ENCODE results near the gene CHPF2.
A peak's percentile ranks its signal among the peaks of the same experiment; 100 is the strongest.

CHPF2 gene

DNA sequence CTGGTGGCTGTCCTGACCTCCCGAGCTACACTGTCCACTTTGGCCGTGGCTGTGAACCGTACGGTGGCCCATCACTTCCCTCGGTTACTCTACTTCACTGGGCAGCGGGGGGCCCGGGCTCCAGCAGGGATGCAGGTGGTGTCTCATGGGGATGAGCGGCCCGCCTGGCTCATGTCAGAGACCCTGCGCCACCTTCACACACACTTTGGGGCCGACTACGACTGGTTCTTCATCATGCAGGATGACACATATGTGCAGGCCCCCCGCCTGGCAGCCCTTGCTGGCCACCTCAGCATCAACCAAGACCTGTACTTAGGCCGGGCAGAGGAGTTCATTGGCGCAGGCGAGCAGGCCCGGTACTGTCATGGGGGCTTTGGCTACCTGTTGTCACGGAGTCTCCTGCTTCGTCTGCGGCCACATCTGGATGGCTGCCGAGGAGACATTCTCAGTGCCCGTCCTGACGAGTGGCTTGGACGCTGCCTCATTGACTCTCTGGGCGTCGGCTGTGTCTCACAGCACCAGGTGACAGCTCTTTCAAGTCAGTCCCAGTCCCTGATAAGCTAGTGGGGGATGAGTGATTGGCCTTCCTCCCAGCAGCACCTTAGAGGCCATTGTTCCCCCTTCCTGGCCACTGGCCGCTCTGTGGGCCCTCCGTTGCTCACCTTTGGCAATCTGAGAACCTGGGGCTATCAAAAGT, 3.0 kb downstream of the CHPF2 start:
- DNase-seq, result no peak

DNA sequence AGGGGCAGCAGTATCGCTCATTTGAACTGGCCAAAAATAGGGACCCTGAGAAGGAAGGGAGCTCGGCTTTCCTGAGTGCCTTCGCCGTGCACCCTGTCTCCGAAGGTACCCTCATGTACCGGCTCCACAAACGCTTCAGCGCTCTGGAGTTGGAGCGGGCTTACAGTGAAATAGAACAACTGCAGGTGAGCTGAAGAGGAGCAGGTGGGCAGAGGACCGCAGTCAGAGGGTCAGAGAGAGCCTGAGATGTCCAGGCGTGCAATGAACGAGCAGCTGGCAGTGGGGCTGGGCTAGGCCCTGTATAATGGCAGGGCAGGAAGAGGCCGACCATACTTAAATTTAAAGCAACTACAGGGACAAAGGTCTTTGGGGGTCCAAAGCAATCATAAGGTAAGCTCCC, 4.1 kb downstream of the CHPF2 start:
- DNase-seq, result no peak

DNA sequence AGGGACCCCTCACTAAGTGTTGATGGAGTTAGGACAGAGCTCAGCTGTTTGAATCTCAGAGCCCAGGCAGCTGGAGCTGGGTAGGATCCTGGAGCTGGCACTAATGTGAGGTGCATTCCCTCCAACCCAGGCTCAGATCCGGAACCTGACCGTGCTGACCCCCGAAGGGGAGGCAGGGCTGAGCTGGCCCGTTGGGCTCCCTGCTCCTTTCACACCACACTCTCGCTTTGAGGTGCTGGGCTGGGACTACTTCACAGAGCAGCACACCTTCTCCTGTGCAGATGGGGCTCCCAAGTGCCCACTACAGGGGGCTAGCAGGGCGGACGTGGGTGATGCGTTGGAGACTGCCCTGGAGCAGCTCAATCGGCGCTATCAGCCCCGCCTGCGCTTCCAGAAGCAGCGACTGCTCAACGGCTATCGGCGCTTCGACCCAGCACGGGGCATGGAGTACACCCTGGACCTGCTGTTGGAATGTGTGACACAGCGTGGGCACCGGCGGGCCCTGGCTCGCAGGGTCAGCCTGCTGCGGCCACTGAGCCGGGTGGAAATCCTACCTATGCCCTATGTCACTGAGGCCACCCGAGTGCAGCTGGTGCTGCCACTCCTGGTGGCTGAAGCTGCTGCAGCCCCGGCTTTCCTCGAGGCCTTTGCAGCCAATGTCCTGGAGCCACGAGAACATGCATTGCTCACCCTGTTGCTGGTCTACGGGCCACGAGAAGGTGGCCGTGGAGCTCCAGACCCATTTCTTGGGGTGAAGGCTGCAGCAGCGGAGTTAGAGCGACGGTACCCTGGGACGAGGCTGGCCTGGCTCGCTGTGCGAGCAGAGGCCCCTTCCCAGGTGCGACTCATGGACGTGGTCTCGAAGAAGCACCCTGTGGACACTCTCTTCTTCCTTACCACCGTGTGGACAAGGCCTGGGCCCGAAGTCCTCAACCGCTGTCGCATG, 5.2 kb downstream of the CHPF2 start:
- no peak for DNase-seq

DNA sequence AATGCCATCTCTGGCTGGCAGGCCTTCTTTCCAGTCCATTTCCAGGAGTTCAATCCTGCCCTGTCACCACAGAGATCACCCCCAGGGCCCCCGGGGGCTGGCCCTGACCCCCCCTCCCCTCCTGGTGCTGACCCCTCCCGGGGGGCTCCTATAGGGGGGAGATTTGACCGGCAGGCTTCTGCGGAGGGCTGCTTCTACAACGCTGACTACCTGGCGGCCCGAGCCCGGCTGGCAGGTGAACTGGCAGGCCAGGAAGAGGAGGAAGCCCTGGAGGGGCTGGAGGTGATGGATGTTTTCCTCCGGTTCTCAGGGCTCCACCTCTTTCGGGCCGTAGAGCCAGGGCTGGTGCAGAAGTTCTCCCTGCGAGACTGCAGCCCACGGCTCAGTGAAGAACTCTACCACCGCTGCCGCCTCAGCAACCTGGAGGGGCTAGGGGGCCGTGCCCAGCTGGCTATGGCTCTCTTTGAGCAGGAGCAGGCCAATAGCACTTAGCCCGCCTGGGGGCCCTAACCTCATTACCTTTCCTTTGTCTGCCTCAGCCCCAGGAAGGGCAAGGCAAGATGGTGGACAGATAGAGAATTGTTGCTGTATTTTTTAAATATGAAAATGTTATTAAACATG, 6.0 kb downstream of the CHPF2 start:
- DNase-seq, result no peak

DNA sequence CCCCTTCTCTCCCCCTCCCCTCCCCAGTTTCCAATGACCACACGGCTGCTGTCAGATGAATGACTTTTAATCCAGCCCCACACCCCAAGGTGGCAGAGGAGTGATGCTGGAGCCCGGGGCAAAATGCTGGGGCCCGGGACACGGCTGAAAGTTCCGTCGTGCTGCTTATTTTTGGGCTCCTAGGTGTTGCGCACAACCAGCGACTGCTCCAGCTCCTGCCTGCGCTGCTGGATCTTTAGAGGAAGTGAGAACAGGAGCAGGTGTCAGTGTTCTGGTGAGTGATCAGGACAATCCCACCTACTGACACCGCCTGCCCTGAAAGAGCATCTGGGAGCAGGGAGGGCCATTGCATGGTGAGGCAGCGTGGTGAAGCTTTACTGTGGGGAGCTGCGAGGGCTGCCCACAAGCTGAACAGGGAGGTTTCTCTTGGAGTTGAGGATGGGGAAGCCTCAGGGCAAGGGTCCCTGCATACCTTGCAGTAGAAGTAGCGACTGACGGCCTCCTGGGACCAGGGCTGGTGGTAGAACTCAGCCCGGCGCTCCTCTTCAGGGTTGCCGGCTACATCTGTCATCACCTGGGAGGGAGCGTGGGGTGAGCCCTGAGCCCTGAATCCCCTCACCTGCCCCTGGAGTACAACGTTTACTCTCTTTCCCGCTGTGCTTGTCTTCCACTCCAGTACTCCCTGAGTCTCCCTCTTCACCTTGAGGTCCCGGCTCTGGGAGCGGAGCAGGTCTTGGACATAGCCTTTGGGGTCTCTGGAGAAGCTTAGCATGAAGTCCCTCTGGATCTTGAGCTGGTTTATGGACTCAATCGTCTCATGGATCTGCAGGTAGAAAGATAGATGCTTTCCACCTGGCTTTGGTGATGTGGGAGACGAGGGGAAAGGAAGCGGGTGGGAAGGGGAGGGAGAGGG, 6.9 kb downstream of the CHPF2 start:
- DNase-seq, result no peak

DNA sequence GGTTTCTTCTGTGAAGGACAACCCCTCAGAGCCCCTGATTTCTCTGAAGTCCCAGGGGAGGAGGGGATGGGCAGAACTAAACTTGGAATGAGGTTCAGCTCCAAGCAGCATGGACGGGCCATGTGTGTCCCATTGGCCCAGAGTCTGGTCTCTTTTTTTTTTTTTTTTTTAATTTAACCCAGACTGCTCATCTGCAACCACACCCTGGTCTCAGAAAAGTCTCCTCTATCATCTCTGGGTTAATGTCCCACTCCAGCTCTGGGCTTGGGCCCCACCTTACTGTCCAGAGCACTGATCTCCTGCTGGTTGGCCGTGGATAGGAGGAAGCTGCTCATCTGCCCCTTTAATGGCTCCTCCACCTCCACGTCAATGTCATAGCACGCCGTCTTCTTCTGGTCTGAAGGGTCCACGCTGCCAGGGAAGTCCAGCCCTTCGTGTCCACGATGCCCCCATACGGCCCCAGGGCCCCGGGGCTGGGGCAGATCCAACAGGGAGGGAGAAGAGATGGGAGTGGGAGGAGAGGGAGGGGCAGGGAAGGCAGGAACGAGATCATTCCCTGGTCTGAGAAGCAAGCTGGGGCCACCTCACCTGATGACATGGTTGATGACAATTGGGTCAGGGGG, 7.7 kb downstream of the CHPF2 start:
- DNase-seq, result no peak

DNA sequence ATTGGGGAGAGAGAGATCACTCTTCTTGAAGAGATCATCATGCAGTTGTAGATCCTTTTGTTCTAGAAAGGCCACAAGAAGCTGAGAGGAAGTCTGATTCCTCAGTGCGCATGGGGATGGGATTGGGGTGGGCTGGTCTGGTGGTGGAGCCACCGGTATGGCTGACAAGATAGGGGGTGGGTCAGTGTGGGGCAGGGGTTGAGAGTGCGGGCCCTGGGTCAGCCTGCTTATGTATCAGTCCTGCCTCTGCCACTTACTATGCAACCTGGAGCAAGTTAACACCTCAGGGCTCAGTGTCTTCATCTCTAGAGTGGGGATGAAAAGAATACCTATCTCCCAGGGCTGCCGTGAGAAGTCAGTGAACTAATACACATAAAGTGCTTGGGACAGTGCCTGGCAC, 8.3 kb downstream of the CHPF2 start:
- DNase-seq, result no peak

DNA sequence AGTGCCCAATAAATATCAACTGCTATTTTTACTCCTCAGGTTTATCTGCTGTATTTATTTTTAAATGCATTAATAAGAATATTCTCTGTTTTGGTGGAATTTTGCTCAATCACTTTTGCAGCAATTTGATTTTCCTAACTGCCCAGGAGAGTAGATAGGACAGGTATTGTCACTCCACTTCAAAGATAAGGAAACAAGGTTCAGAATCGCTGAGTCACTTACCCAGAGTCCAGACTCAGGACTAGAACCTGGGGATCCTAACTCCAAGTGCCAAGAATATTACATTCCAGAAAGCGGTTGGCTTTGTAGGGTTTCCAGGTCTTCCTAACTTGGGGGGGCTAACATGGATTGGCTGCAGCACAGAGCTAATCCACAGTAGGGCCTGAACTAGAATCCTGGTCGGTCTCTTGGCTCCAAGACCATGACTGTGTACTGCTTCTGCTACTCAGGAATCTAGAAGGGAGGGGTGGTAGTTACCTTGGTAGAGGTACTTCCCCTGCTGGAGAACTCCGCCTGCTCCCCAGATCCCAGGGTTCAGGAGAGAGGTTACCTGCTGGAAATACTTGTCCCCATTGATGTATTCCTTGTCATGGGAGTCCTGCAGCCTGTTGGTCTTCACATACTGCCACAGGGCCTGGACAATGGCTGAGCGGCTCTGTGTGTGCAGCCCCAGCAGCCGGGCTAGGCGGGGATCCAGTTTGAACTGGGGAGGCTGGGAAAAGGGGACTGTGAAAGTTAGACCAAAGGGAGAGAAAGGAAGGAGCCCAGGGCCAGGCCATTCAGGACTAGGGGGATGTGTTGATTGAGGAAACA, 8.9 kb downstream of the CHPF2 start:
- DNase-seq, result no peak

DNA sequence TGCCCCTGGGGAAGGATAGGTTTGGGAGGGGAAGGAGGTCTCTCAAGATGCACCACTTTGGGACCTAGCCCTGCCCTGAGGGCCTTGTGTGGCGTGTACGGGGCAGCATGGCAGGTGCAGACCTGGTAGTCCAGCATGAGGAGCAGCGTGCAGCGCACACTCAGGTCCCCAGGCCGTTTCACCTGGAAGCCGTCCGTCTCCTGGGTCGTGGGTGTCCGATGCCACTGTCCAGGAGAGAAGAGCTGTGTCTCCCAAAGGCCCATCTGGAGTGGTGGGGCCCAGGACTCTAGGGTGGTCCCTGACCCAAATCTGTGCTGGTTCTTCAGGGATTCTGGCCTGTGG, 9.4 kb downstream of the CHPF2 start:
- DNase-seq, result no peak

DNA sequence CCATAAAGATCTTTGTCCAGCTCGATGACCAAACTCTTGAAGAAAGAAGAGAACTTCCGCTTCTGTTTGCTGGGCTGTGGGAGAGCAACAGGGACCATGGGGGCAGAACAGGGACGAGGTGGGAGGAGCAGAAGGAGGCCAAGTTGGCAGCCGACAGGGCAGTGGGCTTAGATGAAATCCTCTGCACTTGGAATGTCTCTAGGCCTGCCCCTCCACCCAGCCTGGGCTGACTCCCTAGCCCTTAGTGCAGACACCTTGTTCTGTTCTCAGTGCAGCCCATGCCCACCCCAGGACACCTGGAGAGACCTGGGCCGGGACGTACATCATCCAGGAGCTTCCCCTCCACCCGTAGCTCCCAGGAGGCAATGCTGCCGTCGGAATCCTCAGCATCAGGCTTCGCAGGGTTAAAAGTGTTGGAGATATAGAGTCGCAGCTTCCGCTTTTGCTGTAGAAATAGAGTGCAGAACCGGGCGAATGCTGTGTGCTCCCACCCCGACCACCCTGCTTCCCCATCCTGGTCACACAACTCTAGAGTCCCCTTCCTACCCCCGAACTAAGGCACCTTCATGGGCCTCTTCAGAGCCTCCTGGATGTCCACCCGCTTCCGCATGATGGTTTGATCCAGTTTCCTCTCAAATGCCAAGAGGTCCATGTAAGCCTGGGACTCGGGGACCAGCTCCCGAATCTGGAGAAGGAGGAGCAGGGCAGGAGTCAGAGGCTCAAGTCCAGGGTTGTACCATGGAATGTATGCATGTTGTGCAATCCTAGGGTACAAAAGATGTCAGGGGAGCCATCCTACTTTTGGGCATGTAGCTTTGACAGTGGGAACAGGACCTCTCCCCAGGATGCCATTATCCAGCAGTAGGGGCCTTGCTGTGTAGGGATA, 10.1 kb downstream of the CHPF2 start:
- no peak for DNase-seq

DNA sequence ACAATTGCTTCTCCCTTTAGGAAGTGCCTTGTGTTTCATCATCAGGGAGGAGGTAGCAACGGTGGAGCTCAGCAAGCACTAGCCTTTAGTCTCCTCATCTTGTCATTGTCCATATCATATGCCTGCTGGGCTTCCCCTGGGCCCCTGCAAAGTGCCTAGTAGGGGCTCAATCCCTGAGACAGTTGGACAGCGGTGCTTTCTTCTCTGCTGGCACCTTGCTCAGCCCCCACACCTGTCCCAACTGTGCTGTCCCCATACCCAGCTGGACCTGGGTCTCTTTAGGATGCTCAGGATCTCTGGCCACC, 10.7 kb downstream of the CHPF2 start:
- no peak for DNase-seq

DNA sequence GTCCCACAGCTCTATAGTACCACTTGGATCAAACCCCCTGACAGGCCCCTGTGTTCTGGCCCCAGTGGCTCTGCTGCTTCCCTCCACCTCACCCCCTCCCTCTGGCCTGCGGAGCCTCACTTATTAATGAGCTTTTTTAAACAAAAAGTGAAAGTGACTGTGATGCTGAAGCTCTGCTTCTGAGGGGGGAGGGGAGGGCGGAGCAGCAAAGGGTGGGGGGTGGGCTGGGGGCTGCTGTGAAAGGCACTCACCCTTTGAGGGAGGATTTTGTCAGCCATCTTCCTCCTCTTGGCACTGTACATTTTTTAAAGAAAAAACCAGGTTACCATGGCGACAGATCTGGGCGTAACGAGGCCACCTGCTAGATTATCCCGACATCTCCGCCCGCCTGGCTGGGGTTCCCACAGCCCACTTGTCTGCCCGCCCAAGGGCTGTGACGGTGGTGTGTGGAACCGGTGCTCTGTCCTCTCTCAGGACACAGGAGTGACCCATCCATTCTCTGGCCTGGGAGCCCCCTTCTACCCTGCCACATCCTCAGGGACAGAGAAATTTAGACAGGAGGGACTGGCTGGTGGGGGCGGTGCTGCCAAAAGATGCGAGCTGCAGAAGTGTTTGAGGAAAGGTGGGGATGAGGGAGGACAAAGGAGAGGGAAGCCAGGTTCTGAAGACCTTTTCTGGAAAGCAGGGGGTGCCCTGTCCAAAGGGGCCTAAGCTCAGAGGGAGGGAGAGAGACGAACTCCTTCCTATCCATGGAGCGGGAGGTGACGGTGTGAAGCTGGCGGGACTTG, 11.3 kb downstream of the CHPF2 start:
- DNase-seq, result no peak

DNA sequence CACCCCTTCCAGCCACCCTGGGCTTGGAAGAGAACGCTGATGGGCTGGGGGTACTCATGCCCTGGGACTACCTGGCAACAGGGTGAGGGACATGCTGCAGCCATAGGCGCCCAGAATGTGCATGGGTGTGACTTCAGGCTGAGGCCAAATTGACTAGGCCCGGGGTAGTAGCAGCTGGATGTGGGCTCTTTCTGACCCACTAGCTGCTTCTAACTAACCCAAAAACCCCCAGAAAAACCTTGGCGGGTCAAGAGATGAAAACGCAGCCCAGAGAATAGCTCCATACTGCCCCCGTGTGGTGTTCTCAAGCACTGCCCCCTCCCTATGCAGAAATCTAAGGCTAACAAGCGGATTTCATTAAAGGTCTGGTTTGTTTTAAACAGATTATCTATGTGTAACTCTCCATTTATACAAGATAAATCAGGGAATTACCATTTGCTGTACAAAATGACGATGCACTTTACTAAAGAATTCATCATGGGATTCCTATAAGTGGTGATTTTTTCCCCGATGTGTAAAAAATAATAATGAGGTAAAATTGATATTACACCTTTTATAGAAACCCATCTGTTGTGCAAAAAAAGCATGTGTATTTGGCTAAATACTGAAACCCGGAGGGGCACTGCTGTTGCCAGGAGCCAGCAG, 12.0 kb downstream of the CHPF2 start:
- peak; percentile 81 for DNase-seq

DNA sequence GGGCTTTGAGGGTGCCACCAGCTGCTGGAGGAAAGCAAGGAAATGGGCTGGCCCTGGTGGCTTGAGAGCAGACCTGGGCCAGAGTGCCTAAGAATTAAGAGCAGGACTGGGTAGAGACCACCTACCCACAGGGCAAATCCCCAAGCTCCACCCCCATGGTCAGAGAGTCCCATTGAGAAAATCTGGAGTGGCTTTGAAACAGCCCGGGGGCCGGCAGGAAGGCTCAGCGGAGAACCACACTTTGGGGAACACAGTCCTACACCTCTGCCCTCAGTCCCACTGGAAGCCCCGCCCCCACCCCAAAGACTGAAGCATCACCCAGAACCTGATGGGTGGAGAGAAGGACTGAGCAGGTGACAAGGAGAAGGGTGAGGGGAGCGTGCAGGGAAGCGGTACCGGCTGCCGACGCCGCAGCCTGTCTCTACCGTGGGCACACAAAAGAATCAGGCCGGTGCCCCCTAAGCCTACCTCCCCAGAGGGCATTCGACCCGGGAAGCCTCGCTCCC, 12.6 kb downstream of the CHPF2 start:
- DNase-seq, result no peak

DNA sequence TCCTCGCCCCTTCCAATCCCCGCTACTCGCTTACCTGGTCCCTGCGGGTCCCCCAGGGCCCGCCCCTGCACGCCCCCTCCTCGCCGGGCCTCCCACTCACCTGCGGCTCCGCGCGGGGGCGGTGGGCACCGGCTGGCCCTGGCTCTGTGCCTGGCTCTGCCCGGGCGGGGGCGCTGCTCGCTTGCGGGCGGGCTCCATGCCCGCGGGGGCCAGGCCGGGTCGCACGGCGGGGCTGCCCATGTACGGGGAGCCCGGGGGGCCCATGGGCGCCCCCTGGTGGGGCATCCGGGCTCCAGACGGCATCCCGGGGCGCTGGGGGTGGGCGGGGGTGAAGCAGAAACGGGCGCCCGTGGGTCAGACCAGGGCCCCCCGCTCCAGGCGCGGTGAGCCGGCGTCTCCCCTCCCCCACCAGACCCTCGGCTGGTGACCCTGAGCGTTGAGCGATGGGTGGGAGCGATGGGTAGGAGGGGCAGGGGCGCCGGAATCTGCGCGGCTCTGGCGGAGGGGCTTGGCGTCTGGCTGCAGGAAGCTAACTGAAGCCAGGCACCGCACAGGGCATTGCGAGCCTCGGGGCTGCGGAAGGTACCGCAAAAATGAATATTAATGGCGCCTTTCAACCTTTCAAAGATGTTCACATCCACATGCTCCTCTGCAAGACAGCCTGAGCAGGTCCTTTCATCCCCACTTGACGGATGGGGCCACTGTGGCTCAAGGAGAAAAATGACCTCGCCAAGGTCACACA, 13.2 kb downstream of the CHPF2 start:
- DNase-seq, result peak; percentile 77

DNA sequence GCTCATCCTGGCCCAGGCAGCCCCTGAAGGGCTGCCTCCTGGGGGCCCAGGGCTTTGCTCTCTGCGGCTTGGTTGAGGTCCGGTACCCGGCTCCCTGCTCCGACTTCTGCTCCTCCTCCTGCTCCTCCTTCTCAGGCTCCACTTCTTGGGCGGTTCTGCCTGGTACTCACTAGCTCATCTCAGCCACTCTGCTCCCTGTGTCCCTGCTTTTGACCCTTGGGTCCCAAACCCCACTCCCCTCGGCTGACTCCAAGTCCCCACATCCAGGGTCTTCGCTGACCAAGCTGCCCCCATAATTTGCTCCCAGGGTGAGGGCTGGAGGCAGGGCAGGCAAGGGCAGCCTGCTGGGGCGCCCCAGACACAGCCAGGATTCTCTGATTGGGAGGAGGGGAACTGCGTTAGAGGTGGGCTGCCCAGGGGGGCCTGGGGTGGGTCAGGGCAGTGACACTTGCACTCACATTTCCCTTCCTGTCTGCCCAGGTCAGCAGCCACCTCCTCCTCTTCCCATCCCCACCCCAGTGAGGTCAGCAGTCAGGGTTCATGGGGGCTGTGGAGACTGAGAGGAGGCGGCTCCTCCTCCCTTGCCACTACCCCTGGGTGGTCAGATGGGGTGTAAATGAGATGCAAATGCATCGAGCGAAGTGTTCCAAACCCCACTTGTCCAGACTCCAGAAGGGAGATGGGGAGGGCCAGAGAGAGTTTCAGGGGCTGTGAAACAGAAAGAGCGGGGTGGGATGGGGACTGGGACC, 14.0 kb downstream of the CHPF2 start:
- DNase-seq, result no peak

DNA sequence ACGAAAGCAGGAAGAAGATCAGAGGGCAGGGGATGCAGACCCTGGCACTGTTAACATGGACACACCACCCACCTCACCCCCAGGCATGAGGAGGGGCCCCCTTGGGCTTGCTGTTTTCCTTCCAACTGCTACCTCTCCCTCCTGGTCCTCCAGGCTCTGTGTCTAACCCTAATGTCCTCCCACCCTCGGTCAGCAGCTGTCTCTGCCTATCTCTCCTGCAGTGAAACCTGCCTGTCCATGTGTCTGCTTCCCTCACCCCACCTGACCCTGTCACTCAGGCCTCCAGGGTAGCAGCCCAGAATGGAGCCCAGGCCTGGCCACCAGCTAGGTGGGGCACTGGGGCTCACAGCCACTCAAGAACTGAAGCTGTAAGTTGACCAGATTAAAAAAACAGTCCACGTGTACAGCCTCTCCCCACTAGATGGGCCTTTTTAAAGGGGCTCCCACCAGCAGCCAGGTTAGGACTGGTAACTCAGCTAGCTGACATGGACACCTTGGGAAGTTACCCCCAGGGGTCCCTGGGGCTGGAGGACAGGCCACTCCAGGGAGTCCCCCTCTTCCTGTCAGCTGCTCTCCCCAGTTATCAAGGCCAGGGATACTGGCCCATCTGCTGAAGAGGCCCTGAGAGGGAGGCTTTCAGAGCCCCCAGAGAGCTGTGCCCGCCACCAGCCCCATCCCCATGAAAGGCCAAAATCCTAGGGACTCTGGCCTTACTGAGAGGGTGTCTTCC, 14.7 kb downstream of the CHPF2 start:
- no peak for DNase-seq
